ENCODE data around the gene CD74. TPM values are rescaled to one million over a fixed set of nuclear protein-coding genes. Genes with fewer than 3 reads are reported as not detected.

The CD74 gene
- total and polyA plus RNA-seq, 4 donors = 1,061 to 2,819 (median 1,720) TPM

DNA sequence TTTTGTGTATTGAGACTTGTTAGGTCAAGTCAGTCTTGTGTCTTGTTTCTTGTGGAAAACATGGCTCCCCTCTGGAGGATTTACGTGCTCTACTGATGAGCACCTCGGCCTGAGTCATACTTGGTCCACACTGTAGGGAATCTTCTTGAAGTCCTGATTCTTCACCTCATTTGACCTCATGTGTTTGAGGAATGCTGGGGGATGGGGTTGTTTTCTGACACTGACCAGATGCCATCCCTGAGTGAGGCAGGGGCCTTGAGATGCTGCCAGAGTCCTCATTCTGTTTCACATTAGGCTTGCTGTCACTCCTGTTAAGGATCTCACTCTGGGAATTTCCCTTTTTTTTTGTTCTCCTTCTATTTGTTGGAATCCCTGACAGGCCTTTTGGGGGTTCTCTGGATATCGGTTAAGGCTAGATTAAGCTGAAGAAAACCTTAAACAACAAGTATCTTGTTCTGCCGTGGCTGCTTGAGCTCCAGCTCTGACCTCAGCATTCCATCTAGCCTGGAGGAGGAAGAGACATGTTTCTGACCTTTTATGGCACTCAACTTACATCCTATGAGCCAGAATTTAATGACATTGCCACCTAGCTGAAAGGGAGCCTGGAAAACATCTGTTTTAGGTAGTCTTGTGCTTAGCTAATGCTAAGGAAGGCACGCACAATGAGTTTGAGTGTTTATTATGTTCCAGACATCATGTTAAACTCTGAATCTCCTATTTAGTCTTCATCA is 34.6 kb downstream of the CD74 start:
- no peaks in the 10 kb centered on the region for H3K27me3 ChIP-seq (ENCODE audit: control insufficient read depth in 3 of 3, insufficient read depth in 3 of 3, low read length in 2 of 3)
- H3K27ac ChIP-seq (ENCODE audit: low read depth in 1 of 2, low read length in 1 of 2) = no peak overlapping the region
- ATAC-seq (ENCODE audit: insufficient read depth, low FRiP score) = no peak
- H3K9me3 ChIP-seq (ENCODE audit: control insufficient read depth in 4 of 4, insufficient read depth in 3 of 4, low read length in 3 of 4) = no peaks in the 10 kb centered on the region
- H3K36me3 ChIP-seq (ENCODE audit: control insufficient read depth in 4 of 4, insufficient read depth in 4 of 4, low read length in 4 of 4) = peaks cover 28 to 86% (median 50%) of the 10 kb centered on the region in 4 donors
- DNase-seq = peak in 2 of 3 donors; percentile 35 to 37
- H3K9ac ChIP-seq (ENCODE audit: insufficient read depth in 1 of 2, low read length in 2 of 2) = no peak overlapping the region
- no peak overlapping the region for H3K4me3 ChIP-seq
- no peaks in the 10 kb centered on the region for H3K4me1 ChIP-seq (ENCODE audit: control insufficient read depth in 5 of 5, insufficient read depth in 5 of 5, low read length in 5 of 5)
- TF ChIP-seq, protein P1, sequence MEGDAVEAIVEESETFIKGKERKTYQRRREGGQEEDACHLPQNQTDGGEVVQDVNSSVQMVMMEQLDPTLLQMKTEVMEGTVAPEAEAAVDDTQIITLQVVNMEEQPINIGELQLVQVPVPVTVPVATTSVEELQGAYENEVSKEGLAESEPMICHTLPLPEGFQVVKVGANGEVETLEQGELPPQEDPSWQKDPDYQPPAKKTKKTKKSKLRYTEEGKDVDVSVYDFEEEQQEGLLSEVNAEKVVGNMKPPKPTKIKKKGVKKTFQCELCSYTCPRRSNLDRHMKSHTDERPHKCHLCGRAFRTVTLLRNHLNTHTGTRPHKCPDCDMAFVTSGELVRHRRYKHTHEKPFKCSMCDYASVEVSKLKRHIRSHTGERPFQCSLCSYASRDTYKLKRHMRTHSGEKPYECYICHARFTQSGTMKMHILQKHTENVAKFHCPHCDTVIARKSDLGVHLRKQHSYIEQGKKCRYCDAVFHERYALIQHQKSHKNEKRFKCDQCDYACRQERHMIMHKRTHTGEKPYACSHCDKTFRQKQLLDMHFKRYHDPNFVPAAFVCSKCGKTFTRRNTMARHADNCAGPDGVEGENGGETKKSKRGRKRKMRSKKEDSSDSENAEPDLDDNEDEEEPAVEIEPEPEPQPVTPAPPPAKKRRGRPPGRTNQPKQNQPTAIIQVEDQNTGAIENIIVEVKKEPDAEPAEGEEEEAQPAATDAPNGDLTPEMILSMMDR (IDR thresholded peaks at IDR 0.05; ENCODE audit: control extremely low read depth, extremely low read depth) = no peak
- WGBS, 2 donors = 81 to 85% methylated on average over 5 of the region's 5 CpGs

DNA sequence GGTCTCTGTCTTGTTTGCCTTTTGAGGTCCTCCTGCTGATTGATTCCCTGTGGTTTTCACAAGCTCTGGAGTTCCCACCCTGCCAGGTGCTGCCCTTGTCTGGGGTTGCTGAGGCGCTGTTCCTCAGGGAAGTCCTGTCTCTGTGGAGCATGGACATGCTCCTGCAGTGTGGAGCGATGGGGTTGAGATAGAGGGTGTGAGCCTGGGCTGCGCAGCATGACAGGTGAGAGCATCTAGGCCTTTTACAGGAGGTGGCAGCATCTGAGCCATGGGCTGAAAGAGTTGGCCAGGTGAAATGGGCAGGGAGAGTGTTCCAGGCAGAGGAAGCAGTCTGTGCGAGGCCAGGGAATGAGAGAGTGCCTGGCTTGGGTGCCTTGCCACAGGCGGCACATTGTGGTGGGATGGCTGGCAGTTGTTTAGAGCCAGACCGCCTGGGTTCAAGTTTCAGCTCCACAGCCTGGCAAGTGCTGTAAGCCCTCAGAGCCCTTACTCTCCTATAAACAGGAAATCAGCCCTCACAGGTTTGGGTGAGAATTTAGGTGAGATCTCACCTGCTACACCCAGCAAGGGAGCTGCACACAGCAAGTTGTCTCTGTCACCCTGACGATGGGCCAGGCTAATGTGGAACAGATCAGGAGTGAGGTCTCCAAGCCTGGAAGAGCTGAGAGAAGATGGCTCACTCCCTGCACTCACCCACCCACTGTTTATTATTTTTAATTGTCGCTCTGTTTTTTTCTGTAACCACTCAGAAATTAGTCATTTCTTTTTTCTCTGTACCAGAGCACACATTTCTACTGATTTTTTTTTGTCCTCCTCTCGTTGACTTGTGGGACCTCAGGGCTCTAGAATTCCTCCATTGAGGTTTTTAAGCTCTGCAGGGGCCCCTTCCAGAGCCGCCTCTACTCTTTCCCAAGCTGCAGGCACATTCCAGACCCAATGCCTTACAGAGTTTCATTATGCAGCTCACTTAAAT is 35.6 kb downstream of the CD74 start:
- TF ChIP-seq, protein P1 (IDR thresholded peaks at IDR 0.05; ENCODE audit: control extremely low read depth, extremely low read depth) = no peak
- Histone ChIP-seq H3K9me3 (ENCODE audit: control insufficient read depth in 4 of 4, insufficient read depth in 3 of 4, low read length in 3 of 4) (no peaks in the 10 kb centered on the region), H3K9ac (ENCODE audit: insufficient read depth in 1 of 2, low read length in 2 of 2) (no peak overlapping the region), H3K27ac (ENCODE audit: low read depth in 1 of 2, low read length in 1 of 2) (no peak overlapping the region), H3K27me3 (ENCODE audit: control insufficient read depth in 3 of 3, insufficient read depth in 3 of 3, low read length in 2 of 3) (no peaks in the 10 kb centered on the region), H3K4me1 (ENCODE audit: control insufficient read depth in 5 of 5, insufficient read depth in 5 of 5, low read length in 5 of 5) (no peaks in the 10 kb centered on the region), H3K36me3 (ENCODE audit: control insufficient read depth in 4 of 4, insufficient read depth in 4 of 4, low read length in 4 of 4) (peaks cover 31 to 86% (median 51%) of the 10 kb centered on the region in 4 donors), H3K4me3 (no peak overlapping the region)
- ATAC-seq (ENCODE audit: insufficient read depth, low FRiP score) (no peak), DNase-seq (no peak)
- WGBS, 2 donors = 81 to 86% methylated on average over 10 of the region's 10 CpGs

DNA sequence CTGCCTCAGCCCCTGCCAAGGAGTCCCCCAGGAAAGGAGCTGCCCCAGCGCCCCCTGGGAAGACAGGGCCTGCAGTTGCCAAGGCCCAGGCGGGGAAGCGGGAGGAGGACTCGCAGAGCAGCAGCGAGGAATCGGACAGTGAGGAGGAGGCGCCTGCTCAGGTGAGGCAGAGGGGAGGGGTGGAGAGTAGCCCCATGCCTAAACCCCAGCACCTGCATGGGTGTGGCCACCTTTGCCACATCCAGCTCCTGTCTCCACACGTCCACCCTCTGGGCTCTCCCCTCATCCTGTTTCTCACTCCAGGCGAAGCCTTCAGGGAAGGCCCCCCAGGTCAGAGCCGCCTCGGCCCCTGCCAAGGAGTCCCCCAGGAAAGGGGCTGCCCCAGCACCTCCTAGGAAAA is 38.1 kb downstream of the CD74 start:
- Histone ChIP-seq H3K27ac (ENCODE audit: low read depth in 1 of 2, low read length in 1 of 2) (no peak overlapping the region), H3K27me3 (ENCODE audit: control insufficient read depth in 3 of 3, insufficient read depth in 3 of 3, low read length in 2 of 3) (no peaks in the 10 kb centered on the region), H3K36me3 (ENCODE audit: control insufficient read depth in 4 of 4, insufficient read depth in 4 of 4, low read length in 4 of 4) (peaks cover 35 to 85% (median 51%) of the 10 kb centered on the region in 4 donors), H3K4me3 (no peak overlapping the region), H3K9ac (ENCODE audit: insufficient read depth in 1 of 2, low read length in 2 of 2) (no peak overlapping the region), H3K9me3 (ENCODE audit: control insufficient read depth in 4 of 4, insufficient read depth in 3 of 4, low read length in 3 of 4) (no peaks in the 10 kb centered on the region), H3K4me1 (ENCODE audit: control insufficient read depth in 5 of 5, insufficient read depth in 5 of 5, low read length in 5 of 5) (no peaks in the 10 kb centered on the region)
- DNase-seq (no peak), ATAC-seq (ENCODE audit: insufficient read depth, low FRiP score) (no peak)
- 96% methylated on average over 11 of the region's 11 CpGs for WGBS, 2 donors
- TF ChIP-seq, protein P1 (IDR thresholded peaks at IDR 0.05; ENCODE audit: control extremely low read depth, extremely low read depth) = no peak

Measured in lung (tissue), 12 donors.